PC-9 (cell line): ENCODE measurements around the gene RALGAPA2. TPM values are rescaled to one million over a fixed set of nuclear protein-coding genes. Genes with fewer than 3 reads are reported as not detected.
A peak's percentile ranks its signal among the peaks of the same experiment; 100 is the strongest.

Source experiments
- BruUV-seq: library from RNA; stranded (reverse); fragments of 400-500 nt; replicated peaks from 2 replicates; lab custom pipeline; 2021; lab: Mats Ljungman, UMichigan
- CTCF ChIA-PET: fragments of 300-600 bp; sonication (Branson Sonifier 250); formaldehyde crosslinking; loops from one replicate; lab custom pipeline; 2022; ENCODE audit warnings: antibody characterized with exemption; lab: Charles Lee
- POLR2A ChIA-PET: fragments of 300-600 bp; sonication (Branson Sonifier 250); formaldehyde crosslinking; loops from one replicate; lab custom pipeline; 2022; ENCODE audit warnings: antibody characterized with exemption; ENCODE audit not compliant: unreplicated experiment; lab: Charles Lee
- DNase-seq, 2 experiments: peaks; one replicate each; pipeline versions ENCODE4 v3.0.0 to v3.0.0-alpha.2; 2015 to 2022; ENCODE audit warnings: mixed read lengths in 1 of 2
- H2AFZ ChIP-seq: fragments of 200-600 bp; sonication (generic); 2 replicates; pipeline ENCODE4 v1.8.1; 2017; ENCODE audit warnings: antibody characterized with exemption
- H3F3A ChIP-seq: fragments of 200-600 bp; sonication (generic); 2 replicates; pipeline ENCODE4 v1.8.1; 2017; ENCODE audit warnings: antibody characterized with exemption, mild to moderate bottlenecking, low read depth; ENCODE audit not compliant: insufficient read depth
- H3K27ac ChIP-seq: fragments of 200-600 bp; sonication (generic); 2 replicates; pipeline ENCODE4 v1.6.1; 2016; ENCODE audit warnings: mixed run types
- H3K27me3 ChIP-seq: fragments of 200-600 bp; sonication (generic); 2 replicates; pipeline ENCODE4 v1.6.1; 2016; ENCODE audit warnings: low read depth, mixed run types; ENCODE audit not compliant: insufficient read depth
- H3K36me3 ChIP-seq: fragments of 200-600 bp; sonication (generic); 2 replicates; pipeline ENCODE4 v1.6.1; 2016; ENCODE audit warnings: low read depth, mixed run types
- H3K4me1 ChIP-seq: fragments of 200-600 bp; sonication (generic); replicated peaks from 2 replicates; pipeline ENCODE4 v1.6.1; 2016; ENCODE audit warnings: mixed run types; ENCODE audit not compliant: insufficient read depth
- H3K4me2 ChIP-seq: fragments of 200-600 bp; sonication (generic); 2 replicates; pipeline ENCODE4 v1.6.1; 2017; ENCODE audit warnings: mixed run types
- H3K4me3 ChIP-seq: fragments of 200-600 bp; sonication (generic); 2 replicates; pipeline ENCODE4 v1.6.1; 2016; ENCODE audit warnings: mixed run types
- H3K79me2 ChIP-seq: fragments of 200-600 bp; sonication (generic); 2 replicates; pipeline ENCODE4 v1.6.1; 2017; ENCODE audit warnings: low read depth, mixed run types
- H3K9me2 ChIP-seq: fragments of 200-600 bp; sonication (generic); 2 replicates; pipeline ENCODE4 v1.8.1; 2017; ENCODE audit warnings: mild to moderate bottlenecking; ENCODE audit not compliant: insufficient read depth
- H3K9me3 ChIP-seq: fragments of 200-600 bp; sonication (generic); 2 replicates; pipeline ENCODE4 v1.8.1; 2016; ENCODE audit warnings: low read depth; ENCODE audit not compliant: insufficient read depth
- H4K20me1 ChIP-seq: fragments of 200-600 bp; sonication (generic); 2 replicates; pipeline ENCODE4 v1.8.1; 2017; ENCODE audit not compliant: insufficient read depth
- EZH2 ChIP-seq: fragments of 200-600 bp; sonication (generic); IDR thresholded peaks from 2 replicates; pipeline ENCODE4 v1.8.0; 2017; ENCODE audit warnings: antibody characterized with exemption, low read depth
- intact Hi-C: fragments of 100-400 bp; cut with micrococcal nuclease; formaldehyde crosslinking; loops from one replicate; pipeline ENCODE4 v1.10.0; 2022; ENCODE audit not compliant: unreplicated experiment
- total RNA-seq: library from RNA; stranded (reverse); gene quantifications from 2 replicates; pipeline ENCODE4 v1.2.3, GENCODE V29; 2021
- TF ChIP-seq, protein P1 (sequence below): fragments of 200-600 bp; sonication (generic); conservative IDR thresholded peaks from 2 replicates; pipeline ENCODE4 v1.6.1; 2017; ENCODE audit warnings: mixed run types, antibody characterized with exemption, mild to moderate bottlenecking, moderate library complexity

The RALGAPA2 gene
- total RNA-seq, 1 experiment from 2014 or later: 28.7 TPM

DNA sequence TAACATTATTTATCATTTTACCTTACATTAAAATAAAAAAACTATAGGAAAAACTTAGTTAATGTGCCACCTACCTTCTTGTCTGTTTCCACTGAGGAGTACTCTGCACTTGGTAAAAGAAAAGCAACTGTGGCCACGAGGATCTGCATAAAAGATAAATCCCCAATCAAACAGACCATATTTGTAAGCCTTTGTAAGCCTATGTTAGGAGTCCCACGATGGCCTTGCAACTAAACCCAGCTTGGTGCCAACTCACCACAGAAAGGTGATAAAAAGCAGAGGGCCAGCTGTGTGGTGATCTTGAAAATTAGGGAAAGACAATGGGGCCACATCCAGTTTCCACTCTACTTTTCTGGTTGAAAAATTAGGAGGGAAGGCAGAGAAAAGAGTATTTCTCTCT is 187.7 kb downstream of the RALGAPA2 start:
- TF ChIP-seq, protein P1, sequence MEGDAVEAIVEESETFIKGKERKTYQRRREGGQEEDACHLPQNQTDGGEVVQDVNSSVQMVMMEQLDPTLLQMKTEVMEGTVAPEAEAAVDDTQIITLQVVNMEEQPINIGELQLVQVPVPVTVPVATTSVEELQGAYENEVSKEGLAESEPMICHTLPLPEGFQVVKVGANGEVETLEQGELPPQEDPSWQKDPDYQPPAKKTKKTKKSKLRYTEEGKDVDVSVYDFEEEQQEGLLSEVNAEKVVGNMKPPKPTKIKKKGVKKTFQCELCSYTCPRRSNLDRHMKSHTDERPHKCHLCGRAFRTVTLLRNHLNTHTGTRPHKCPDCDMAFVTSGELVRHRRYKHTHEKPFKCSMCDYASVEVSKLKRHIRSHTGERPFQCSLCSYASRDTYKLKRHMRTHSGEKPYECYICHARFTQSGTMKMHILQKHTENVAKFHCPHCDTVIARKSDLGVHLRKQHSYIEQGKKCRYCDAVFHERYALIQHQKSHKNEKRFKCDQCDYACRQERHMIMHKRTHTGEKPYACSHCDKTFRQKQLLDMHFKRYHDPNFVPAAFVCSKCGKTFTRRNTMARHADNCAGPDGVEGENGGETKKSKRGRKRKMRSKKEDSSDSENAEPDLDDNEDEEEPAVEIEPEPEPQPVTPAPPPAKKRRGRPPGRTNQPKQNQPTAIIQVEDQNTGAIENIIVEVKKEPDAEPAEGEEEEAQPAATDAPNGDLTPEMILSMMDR: no peak
- TF ChIP-seq EZH2: no peak
- POLR2A ChIA-PET: no interaction called here

DNA sequence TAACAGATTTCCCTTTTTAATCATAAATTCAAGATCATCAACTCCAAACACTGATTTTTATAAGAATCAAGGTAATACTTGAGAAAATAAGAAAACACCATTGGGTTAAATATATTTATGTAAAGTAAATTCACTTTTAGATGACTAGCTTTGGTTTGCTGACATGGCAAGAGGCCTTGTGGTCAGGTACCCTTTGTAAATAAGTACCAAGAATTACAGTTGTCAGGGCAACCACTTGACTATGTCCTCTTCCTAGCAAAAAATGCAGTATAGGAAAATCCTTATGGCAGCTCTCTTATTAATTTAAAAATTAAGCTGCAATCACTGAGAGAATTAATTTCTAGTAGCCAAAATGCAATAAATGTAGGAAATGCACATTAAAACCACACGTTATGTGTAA is 190.7 kb downstream of the RALGAPA2 start:
- Histone ChIP-seq H3K27me3 (no peaks in the 10 kb centered on the region), H3K79me2 (no peaks in the 10 kb centered on the region), H3K4me2 (no peak overlapping the region), H3K27ac (peak overlapping the region; percentile 94), H3F3A (peaks cover 30% of the 10 kb centered on the region), H4K20me1 (no peaks in the 10 kb centered on the region), H3K4me1 (peaks cover 39% of the 10 kb centered on the region), H3K36me3 (no peaks in the 10 kb centered on the region), H3K4me3 (no peak overlapping the region), H3K9me3 (no peaks in the 10 kb centered on the region), H2AFZ (no peak overlapping the region), H3K9me2 (no peaks in the 10 kb centered on the region)
- no peak for TF ChIP-seq EZH2
- TF ChIP-seq, protein P1: no peak
- DNase-seq: no peak
- BruUV-seq: no TSS peak
- POLR2A ChIA-PET: no interaction called here
- CTCF ChIA-PET: no interaction called here
- intact Hi-C loops: no loop called here

More for the DNA sequence above, 187.7 kb downstream of the RALGAPA2 start:
- Histone ChIP-seq H4K20me1 (no peaks in the 10 kb centered on the region), H3K27ac (no peak overlapping the region), H3K9me3 (no peaks in the 10 kb centered on the region), H3K4me3 (no peak overlapping the region), H3K9me2 (no peaks in the 10 kb centered on the region), H2AFZ (no peak overlapping the region), H3K36me3 (no peaks in the 10 kb centered on the region), H3K79me2 (no peaks in the 10 kb centered on the region), H3K4me1 (peaks cover 23% of the 10 kb centered on the region), H3K27me3 (no peaks in the 10 kb centered on the region), H3K4me2 (no peak overlapping the region), H3F3A (peaks cover 20% of the 10 kb centered on the region)
- intact Hi-C loops: no loop called here
- CTCF ChIA-PET: no interaction called here
- BruUV-seq: no TSS peak
- no peak for DNase-seq

DNA sequence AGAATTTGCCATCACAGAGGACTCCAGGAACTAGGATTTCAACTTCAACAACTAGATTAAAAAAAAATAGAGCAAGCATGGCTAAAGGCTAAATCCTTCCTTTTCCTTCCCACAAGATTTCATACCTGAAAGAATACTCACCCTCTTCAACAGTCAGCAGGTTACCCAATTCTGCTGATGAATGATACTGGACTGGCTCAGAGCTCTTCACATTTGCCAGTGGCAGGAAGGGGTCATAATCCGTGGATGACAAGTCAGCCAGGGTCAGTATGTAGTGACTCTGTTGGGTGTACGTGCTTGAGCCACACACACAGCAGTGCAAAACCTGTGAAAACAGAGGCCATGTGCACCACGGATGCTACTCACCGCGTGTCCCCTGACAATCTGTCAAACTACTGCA is 191.7 kb downstream of the RALGAPA2 start:
- Histone ChIP-seq H4K20me1 (no peaks in the 10 kb centered on the region), H3K4me2 (peak overlapping the region; percentile 55), H3K27ac (peak overlapping the region; percentile 94), H3F3A (peaks cover 30% of the 10 kb centered on the region), H3K36me3 (no peaks in the 10 kb centered on the region), H3K9me2 (no peaks in the 10 kb centered on the region), H3K9me3 (no peaks in the 10 kb centered on the region), H3K4me3 (no peak overlapping the region), H2AFZ (no peak overlapping the region), H3K79me2 (no peaks in the 10 kb centered on the region), H3K4me1 (peaks cover 39% of the 10 kb centered on the region), H3K27me3 (no peaks in the 10 kb centered on the region)
- POLR2A ChIA-PET: interaction anchor here (0.6 kb wide), 1 partner anchor 54 kb away, joined by 5 read pairs; no protein-coding TSS in a partner anchor
- no TSS peak for BruUV-seq
- intact Hi-C loops: loop anchor here (1.0 kb wide), 1 partner anchor 29 kb away; no protein-coding TSS in a partner anchor
- DNase-seq: peak; percentile 47 to 96
- no peak for TF ChIP-seq EZH2
- CTCF ChIA-PET: no interaction called here

DNA sequence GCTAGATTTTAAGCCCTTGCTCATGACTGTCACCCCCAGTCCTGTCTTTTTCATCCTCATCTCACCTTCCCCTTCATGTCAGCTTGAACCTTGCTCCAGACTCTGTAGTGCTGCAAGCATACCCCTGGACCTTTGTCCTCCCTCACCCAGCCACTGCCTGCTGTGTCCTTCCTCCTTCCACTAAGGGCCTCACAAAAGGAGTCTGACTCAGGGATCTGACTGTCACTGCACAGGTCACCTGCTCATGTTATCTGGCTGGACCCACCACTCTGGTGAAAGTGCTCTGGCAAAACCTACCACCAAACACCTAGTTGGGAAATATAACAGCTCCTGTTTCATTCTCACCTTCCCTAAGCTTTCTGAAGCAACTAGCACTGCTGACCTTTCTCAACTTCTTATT is 193.2 kb downstream of the RALGAPA2 start:
- Histone ChIP-seq H3K27ac (peak overlapping the region; percentile 94), H3K9me3 (no peaks in the 10 kb centered on the region; the same call in 1 of the 2 replicates), H3K27me3 (no peaks in the 10 kb centered on the region), H3F3A (peaks cover 30% of the 10 kb centered on the region), H3K79me2 (no peaks in the 10 kb centered on the region), H3K36me3 (no peaks in the 10 kb centered on the region), H3K4me3 (no peak overlapping the region), H2AFZ (no peak overlapping the region), H3K9me2 (no peaks in the 10 kb centered on the region), H3K4me1 (peaks cover 39% of the 10 kb centered on the region), H4K20me1 (no peaks in the 10 kb centered on the region), H3K4me2 (peak overlapping the region; percentile 55)
- intact Hi-C loops: no loop called here
- TF ChIP-seq EZH2: no peak
- TF ChIP-seq, protein P1: no peak
- BruUV-seq: no TSS peak
- DNase-seq: peak in 1 of 2 experiments; percentile 90
- ChIA-PET POLR2A (no interaction called here), CTCF (no interaction called here)
